Loucy (cell line): Measurements from ENCODE around the gene RTRAF.

Experiments used
- H2AFZ ChIP-seq: fragments of 200-600 bp; sonication (generic); 2 replicates; pipeline ENCODE4 v1.6.0; 2016; ENCODE audit warnings: antibody characterized with exemption, mild to moderate bottlenecking, low read length, moderate library complexity
- H3F3A ChIP-seq: fragments of 200-600 bp; 2 replicates; pipeline ENCODE4 v1.6.0; 2016; ENCODE audit warnings: antibody characterized with exemption, low read depth, mild to moderate bottlenecking
- H3K27me3 ChIP-seq: fragments of 200-600 bp; sonication (generic); 2 replicates; pipeline ENCODE4 v1.6.1; 2014; ENCODE audit warnings: low read length, mild to moderate bottlenecking; ENCODE audit not compliant: insufficient read depth, poor library complexity, severe bottlenecking
- H3K36me3 ChIP-seq: fragments of 200-600 bp; sonication (generic); 2 replicates; pipeline ENCODE4 v1.6.1; 2016; ENCODE audit warnings: low read length; ENCODE audit not compliant: insufficient read depth
- H3K4me1 ChIP-seq: fragments of 200-600 bp; sonication (generic); 2 replicates; pipeline ENCODE4 v1.5.1; 2014; ENCODE audit warnings: low read length, mild to moderate bottlenecking; ENCODE audit not compliant: insufficient read depth, poor library complexity, severe bottlenecking
- H3K4me2 ChIP-seq: fragments of 200-600 bp; sonication (generic); 2 replicates; pipeline ENCODE4 v1.6.0; 2014; ENCODE audit warnings: antibody characterized with exemption, low read length, low read depth, mild to moderate bottlenecking; ENCODE audit not compliant: poor library complexity, severe bottlenecking
- H3K4me3 ChIP-seq: fragments of 200-600 bp; sonication (generic); 2 replicates; pipeline ENCODE4 v1.5.1; 2014; ENCODE audit warnings: low read length, mild to moderate bottlenecking, mixed read lengths; ENCODE audit not compliant: poor library complexity, severe bottlenecking
- H3K79me2 ChIP-seq: fragments of 200-600 bp; sonication (generic); 2 replicates; pipeline ENCODE4 v1.6.1; 2014; ENCODE audit warnings: low read length; ENCODE audit not compliant: insufficient read depth
- H3K9ac ChIP-seq: fragments of 200-600 bp; sonication (generic); 2 replicates; pipeline ENCODE4 v1.6.0; 2014; ENCODE audit warnings: mild to moderate bottlenecking, low read depth, low read length, moderate library complexity; ENCODE audit not compliant: poor library complexity, severe bottlenecking
- H3K9me2 ChIP-seq: fragments of 200-600 bp; sonication (generic); replicated peaks from 2 replicates; pipeline ENCODE4 v1.6.1; 2016; ENCODE audit warnings: low read depth, low read length, mixed read lengths
- H3K9me3 ChIP-seq: fragments of 200-600 bp; sonication (generic); 2 replicates; pipeline ENCODE4 v1.6.1; 2014; ENCODE audit warnings: mild to moderate bottlenecking, antibody characterized with exemption, low read length, low read depth; ENCODE audit not compliant: insufficient read depth
- H4K20me1 ChIP-seq: fragments of 200-600 bp; sonication (generic); 2 replicates; pipeline ENCODE4 v1.6.0; 2014; ENCODE audit warnings: antibody characterized with exemption, low read length, mild to moderate bottlenecking; ENCODE audit not compliant: insufficient read depth, poor library complexity, severe bottlenecking
- CTCF ChIP-seq: fragments of 200-600 bp; sonication (generic); conservative IDR thresholded peaks from 2 replicates; pipeline ENCODE4 v1.5.1; 2014; ENCODE audit warnings: mild to moderate bottlenecking, antibody characterized with exemption, low read length
- EZH2phosphoT487 ChIP-seq: fragments of 200-600 bp; IDR thresholded peaks from 2 replicates; pipeline ENCODE4 v1.6.1; 2018; ENCODE audit warnings: antibody characterized with exemption, mild to moderate bottlenecking, moderate library complexity, borderline replicate concordance

The RTRAF gene

DNA sequence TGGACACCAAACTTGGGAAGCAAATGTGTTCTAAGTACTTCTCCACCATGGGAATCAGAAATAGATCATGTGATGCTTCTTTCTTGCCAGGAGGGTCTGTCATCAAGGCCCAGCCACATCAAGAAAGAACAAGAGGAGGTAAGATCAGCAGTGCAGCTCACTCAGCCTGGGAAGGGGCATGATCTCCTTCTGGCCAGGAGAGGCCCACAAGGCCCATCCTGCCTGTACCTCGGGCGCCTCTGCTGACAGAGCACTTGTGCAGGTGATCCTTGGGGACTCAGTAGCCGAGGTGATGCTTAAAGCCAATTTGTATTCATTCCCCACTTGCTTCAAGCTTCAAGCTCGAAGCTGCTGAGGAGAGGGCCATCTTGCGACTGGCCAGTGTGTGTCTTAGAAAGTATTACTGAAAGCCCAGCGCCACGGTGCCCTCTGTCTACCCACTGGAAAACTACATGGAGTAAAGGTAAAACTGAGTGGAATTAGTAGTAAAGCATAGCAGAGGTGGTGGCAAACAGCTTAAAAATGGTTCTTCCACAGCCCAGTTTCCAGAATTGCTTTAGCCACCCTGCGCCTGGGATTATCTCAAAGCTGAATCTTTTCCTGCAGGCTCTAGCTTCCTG, 26.2 kb downstream of the RTRAF start:
- Histone ChIP-seq H3K9ac (no peak overlapping the region), H3K36me3 (peaks cover 18% of the 10 kb centered on the region; the same call in 1 of the 2 replicates), H3K4me2 (no peak overlapping the region), H3K4me3 (no peak overlapping the region), H3F3A (no peaks in the 10 kb centered on the region), H2AFZ (no peak overlapping the region), H4K20me1 (no peaks in the 10 kb centered on the region), H3K4me1 (no peaks in the 10 kb centered on the region), H3K27me3 (no peaks in the 10 kb centered on the region), H3K9me3 (no peaks in the 10 kb centered on the region), H3K79me2 (no peaks in the 10 kb centered on the region), H3K9me2 (no peaks in the 10 kb centered on the region)
- TF ChIP-seq EZH2phosphoT487 (no peak), CTCF (peak; percentile 71)

GRCh38 chr14:52018252-52018651, 28.9 kb downstream of the RTRAF start:
- H3K9me3 ChIP-seq = no peaks in the 10 kb centered on the region
- H4K20me1 ChIP-seq = no peaks in the 10 kb centered on the region
- H3K9me2 ChIP-seq = no peaks in the 10 kb centered on the region
- H3K4me1 ChIP-seq = peaks cover 21% of the 10 kb centered on the region
- H3K79me2 ChIP-seq = no peaks in the 10 kb centered on the region
- TF ChIP-seq CTCF (no peak), EZH2phosphoT487 (no peak)
- no peak overlapping the region for H2AFZ ChIP-seq
- H3F3A ChIP-seq = no peaks in the 10 kb centered on the region
- no peak overlapping the region for H3K4me2 ChIP-seq
- H3K9ac ChIP-seq = no peak overlapping the region
- H3K4me3 ChIP-seq = no peak overlapping the region
- no peaks in the 10 kb centered on the region for H3K27me3 ChIP-seq
- H3K36me3 ChIP-seq = no peaks in the 10 kb centered on the region

GRCh38 chr14:52018970-52019369, 29.6 kb downstream of the RTRAF start:
- peaks cover 21% of the 10 kb centered on the region for H3K4me1 ChIP-seq
- no peak for TF ChIP-seq CTCF
- no peak for TF ChIP-seq EZH2phosphoT487
- no peak overlapping the region for H3K9ac ChIP-seq
- H2AFZ ChIP-seq = no peak overlapping the region
- no peaks in the 10 kb centered on the region for H3K36me3 ChIP-seq
- no peak overlapping the region for H3K4me2 ChIP-seq
- no peaks in the 10 kb centered on the region for H3K9me3 ChIP-seq
- H3F3A ChIP-seq = no peaks in the 10 kb centered on the region
- H4K20me1 ChIP-seq = no peaks in the 10 kb centered on the region
- no peak overlapping the region for H3K4me3 ChIP-seq
- H3K9me2 ChIP-seq = no peaks in the 10 kb centered on the region
- no peaks in the 10 kb centered on the region for H3K79me2 ChIP-seq
- H3K27me3 ChIP-seq = no peaks in the 10 kb centered on the region
